ENCODE results near the gene APPL2. TPM values are rescaled to one million over a fixed set of nuclear protein-coding genes. Genes with fewer than 3 reads are reported as not detected.
A peak's percentile ranks its signal among the peaks of the same experiment; 100 is the strongest.

APPL2 gene, protein sequence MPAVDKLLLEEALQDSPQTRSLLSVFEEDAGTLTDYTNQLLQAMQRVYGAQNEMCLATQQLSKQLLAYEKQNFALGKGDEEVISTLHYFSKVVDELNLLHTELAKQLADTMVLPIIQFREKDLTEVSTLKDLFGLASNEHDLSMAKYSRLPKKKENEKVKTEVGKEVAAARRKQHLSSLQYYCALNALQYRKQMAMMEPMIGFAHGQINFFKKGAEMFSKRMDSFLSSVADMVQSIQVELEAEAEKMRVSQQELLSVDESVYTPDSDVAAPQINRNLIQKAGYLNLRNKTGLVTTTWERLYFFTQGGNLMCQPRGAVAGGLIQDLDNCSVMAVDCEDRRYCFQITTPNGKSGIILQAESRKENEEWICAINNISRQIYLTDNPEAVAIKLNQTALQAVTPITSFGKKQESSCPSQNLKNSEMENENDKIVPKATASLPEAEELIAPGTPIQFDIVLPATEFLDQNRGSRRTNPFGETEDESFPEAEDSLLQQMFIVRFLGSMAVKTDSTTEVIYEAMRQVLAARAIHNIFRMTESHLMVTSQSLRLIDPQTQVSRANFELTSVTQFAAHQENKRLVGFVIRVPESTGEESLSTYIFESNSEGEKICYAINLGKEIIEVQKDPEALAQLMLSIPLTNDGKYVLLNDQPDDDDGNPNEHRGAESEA
- polyA plus RNA-seq (ENCODE audit: low read depth in 6 of 6): 10 to 100 TPM; 13.2 to 18.0 (median 14.7) TPM

DNA sequence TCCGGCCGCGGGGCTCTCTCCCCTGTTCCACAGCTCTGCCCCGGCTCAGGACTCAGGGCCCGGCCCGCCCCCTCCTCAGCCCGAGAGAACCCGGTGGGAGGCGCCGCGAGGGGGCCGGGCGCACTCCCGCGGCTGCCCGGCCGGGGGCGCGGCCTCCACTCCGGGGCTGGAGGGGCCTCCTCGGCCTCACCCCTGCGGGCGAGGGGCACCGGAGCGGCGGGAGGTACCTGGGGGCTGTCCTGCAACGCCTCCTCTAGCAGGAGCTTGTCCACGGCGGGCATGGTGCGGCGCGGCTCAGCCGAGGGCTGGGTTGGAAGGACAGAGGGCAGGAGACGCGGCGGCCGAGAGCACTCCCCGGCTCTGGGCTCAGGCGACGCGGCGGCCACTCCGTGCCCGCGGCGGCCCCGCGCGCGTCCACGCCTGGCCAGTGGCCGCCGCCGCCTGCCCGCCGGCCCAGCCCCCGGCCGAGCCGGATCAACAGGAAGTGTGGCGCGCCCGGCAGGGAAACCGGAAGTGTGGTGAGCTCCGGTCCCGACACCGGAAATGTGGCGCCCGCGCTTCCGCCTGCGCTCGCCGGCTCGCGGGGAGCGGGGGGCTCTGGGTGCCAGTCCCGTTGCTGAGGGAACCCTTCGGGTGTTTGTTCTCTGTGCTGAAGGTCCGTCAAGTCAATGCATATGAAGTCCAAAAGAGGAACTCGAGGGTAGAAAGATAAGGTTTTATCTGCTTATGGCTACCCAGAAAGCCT, at the start of gene APPL2:
Gene APPL2, minus strand, starts transcription at position 443 of the 745 bp plus-strand sequence. Its CDS starts 162 bp downstream, at position 281.
- Mint-ChIP-seq H3K9me3 (no peaks in the 10 kb centered on the region), H3K36me3 (no peaks in the 10 kb centered on the region), H3K27ac (peak within 1 kb of the TSS in 5 of 6 donors; percentile 96 to 99 (median 96))

DNA sequence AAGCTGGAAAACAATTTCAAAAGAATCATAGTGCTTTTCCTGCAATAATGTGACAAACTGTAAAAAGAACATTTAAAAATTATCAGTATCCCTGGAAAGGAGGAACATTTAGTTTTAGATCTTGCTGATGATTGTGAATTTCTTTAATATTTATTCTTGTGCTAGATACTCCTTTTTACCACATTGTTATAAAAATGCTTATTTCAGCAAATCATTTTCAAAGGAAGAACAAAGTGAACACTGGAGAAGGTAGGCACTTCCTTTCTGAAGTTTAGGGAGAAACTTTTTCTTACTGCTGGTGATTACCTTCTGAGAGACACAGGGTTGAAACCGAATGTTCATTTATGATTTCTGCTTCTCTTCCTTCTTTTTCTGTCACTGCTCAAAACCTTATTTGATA, 49.4 kb upstream of the APPL2 start:
- ATAC-seq (ENCODE audit: low read depth in 2 of 2) (no peak), DNase-seq (no peak)
- Mint-ChIP-seq H3K27ac (no peak overlapping the region), H3K36me3 (no peaks in the 10 kb centered on the region), H3K9me3 (peaks cover 0 to 9% (median 2%) of the 10 kb centered on the region in 7 donors), H3K4me3 (no peak overlapping the region), H3K27me3 (peaks cover 8 to 20% (median 13%) of the 10 kb centered on the region in 3 donors), H3K4me1 (no peaks in the 10 kb centered on the region)

More for the DNA sequence above, at the start of gene APPL2:
- peak; percentile 86 to 91 for ATAC-seq (ENCODE audit: low read depth in 2 of 2)
- no peaks in the 10 kb centered on the region for H3K27me3 Mint-ChIP-seq
- DNase-seq: peak; percentile 82
- peaks cover 34 to 45% (median 44%) of the 10 kb centered on the region in 3 donors for H3K4me1 Mint-ChIP-seq
- H3K4me3 Mint-ChIP-seq: peak within 1 kb of the TSS in 7 of 8 donors; percentile 82 to 94 (median 91)

GRCh38 chr12:105281694-105282049, 45.7 kb upstream of the APPL2 start:
- H3K4me3 Mint-ChIP-seq: no peak overlapping the region
- no peaks in the 10 kb centered on the region for H3K36me3 Mint-ChIP-seq
- H3K9me3 Mint-ChIP-seq: peaks cover 0 to 9% (median 2%) of the 10 kb centered on the region in 7 donors
- ATAC-seq (ENCODE audit: low read depth in 2 of 2) (no peak), DNase-seq (no peak)
- H3K27ac Mint-ChIP-seq: no peak overlapping the region
- peaks cover 8 to 20% (median 13%) of the 10 kb centered on the region in 3 donors for H3K27me3 Mint-ChIP-seq
- H3K4me1 Mint-ChIP-seq: no peaks in the 10 kb centered on the region

- no peak for ATAC-seq (ENCODE audit: low read depth in 2 of 2)
- no peak for DNase-seq
- H3K9me3 Mint-ChIP-seq: peaks cover 0 to 7% (median 2%) of the 10 kb centered on the region in 7 donors
- H3K4me3 Mint-ChIP-seq: no peak overlapping the region
- peaks cover 6 to 18% (median 13%) of the 10 kb centered on the region in 3 donors for H3K27me3 Mint-ChIP-seq
- no peak overlapping the region for H3K27ac Mint-ChIP-seq
- no peaks in the 10 kb centered on the region for H3K4me1 Mint-ChIP-seq
- no peaks in the 10 kb centered on the region for H3K36me3 Mint-ChIP-seq
Observed at GRCh38 chr12:105280966-105281693, 45.2 kb upstream of the APPL2 start.

- H3K4me3 Mint-ChIP-seq: no peak overlapping the region
- no peak overlapping the region for H3K27ac Mint-ChIP-seq
- ATAC-seq (ENCODE audit: low read depth in 2 of 2) (peak in 1 of 2 donors; percentile 53), DNase-seq (peak; percentile 16)
- H3K36me3 Mint-ChIP-seq: no peaks in the 10 kb centered on the region
- peaks cover 0 to 2% (median 0%) of the 10 kb centered on the region in 7 donors for H3K9me3 Mint-ChIP-seq
- H3K27me3 Mint-ChIP-seq: peaks cover 5 to 12% (median 12%) of the 10 kb centered on the region in 3 donors
- H3K4me1 Mint-ChIP-seq: no peaks in the 10 kb centered on the region
Observed at GRCh38 chr12:105279460-105280056, 43.6 kb upstream of the APPL2 start.

DNA sequence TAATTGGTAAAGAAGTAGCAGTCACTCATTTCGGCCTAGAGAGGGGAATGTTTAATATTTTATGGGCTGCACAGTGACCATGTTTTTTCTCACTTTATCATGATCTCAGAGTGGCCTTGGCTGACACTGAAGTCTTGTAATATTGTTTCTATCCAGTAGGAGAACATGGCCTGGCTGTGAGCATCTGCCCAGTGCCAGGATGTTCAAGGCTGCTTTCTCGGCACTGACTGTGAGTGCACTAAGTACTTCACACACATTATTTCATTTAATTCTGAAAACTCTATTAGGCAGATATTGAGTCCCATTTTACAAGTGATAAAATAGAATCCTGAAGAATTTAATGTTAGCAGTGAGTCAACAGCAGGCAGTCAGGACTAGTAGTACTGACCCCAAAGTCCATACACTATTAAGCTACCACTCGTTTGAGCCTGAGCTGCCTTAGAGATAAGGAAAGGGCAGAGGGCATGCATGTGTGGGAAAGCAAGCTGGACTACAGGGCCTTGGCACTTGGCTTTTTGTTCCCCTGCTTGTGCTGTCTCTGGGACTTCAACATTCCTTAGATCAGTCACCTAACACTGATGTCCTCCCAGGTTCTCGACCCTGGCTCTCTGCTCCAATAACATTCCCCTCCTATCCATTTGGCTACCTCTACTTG, 42.2 kb upstream of the APPL2 start:
- DNase-seq (no peak), ATAC-seq (ENCODE audit: low read depth in 2 of 2) (peak in 1 of 2 donors; percentile 28)
- H3K4me3 Mint-ChIP-seq: no peak overlapping the region
- no peaks in the 10 kb centered on the region for H3K9me3 Mint-ChIP-seq
- no peaks in the 10 kb centered on the region for H3K27me3 Mint-ChIP-seq
- H3K36me3 Mint-ChIP-seq: no peaks in the 10 kb centered on the region
- peak overlapping the region in 1 of 6 donors; percentile 16 for H3K27ac Mint-ChIP-seq
- no peaks in the 10 kb centered on the region for H3K4me1 Mint-ChIP-seq

DNA sequence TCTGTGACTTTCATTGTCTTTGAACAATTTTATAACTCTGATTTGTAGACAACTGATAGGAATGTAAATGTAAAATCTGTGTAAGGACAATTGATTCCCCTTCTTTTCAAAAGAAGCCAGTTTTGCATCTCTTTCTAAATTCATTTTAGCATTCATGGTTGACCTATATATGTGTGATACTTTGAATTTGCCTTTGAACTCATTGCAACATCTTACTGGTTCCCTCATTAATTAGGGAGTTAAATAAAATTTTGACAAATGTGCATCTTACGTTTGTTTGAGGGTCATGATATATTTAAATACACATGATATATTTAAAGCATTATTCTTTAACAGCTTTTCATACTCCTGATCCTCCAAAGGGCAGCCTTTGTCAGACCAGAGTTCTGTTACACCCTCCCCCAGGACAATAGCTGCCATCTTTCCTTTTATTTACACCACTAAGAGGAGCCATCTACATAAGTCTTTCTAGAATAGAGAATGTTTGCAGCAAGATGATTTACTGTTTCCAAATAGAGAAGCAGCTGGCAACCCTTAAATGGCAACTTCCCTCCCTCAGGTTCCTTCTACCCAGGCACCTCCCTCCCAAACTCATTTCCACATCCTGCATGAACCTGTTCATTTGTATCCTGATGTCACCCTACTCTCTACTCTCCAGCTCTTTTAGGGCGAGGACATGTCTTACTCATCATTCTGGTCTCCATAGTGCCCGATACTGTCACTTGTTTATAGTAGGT, 40.2 kb upstream of the APPL2 start:
- Mint-ChIP-seq H3K36me3 (no peaks in the 10 kb centered on the region), H3K4me3 (no peak overlapping the region), H3K27me3 (peaks cover 0 to 8% (median 6%) of the 10 kb centered on the region in 3 donors), H3K9me3 (no peaks in the 10 kb centered on the region), H3K4me1 (no peaks in the 10 kb centered on the region), H3K27ac (no peak overlapping the region)
- DNase-seq (no peak), ATAC-seq (ENCODE audit: low read depth in 2 of 2) (no peak)

- Mint-ChIP-seq H3K4me1 (no peaks in the 10 kb centered on the region), H3K27me3 (peaks cover 0 to 8% (median 6%) of the 10 kb centered on the region in 3 donors), H3K4me3 (no peak overlapping the region), H3K36me3 (no peaks in the 10 kb centered on the region), H3K27ac (peak overlapping the region in 1 of 6 donors; percentile 49), H3K9me3 (no peaks in the 10 kb centered on the region)
- no peak for ATAC-seq (ENCODE audit: low read depth in 2 of 2)
- no peak for DNase-seq
Observed at GRCh38 chr12:105274571-105274970, 38.6 kb upstream of the APPL2 start.

DNA sequence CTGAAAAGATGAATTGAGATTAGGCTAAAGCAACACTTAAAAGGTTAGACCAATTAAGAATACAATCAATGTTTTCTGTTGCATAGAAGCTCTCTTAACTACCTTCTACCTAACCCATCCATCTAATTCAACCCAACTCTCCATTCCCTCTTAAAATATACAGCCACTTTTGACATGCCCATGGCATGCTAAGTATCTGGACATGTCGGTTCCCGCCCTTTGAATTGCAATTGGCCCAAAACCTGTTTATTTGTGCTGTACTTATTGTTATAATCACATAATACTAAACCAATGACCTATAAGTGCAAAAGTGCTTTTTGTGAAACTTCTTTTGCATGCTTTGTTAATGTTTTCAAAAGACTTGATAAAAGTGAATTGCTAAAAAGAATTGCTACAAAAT, 37.6 kb upstream of the APPL2 start:
- Mint-ChIP-seq H3K36me3 (no peaks in the 10 kb centered on the region), H3K9me3 (no peaks in the 10 kb centered on the region), H3K27me3 (peaks cover 0 to 8% (median 6%) of the 10 kb centered on the region in 3 donors), H3K4me3 (no peak overlapping the region), H3K27ac (no peak overlapping the region), H3K4me1 (no peaks in the 10 kb centered on the region)
- no peak for DNase-seq
- ATAC-seq (ENCODE audit: low read depth in 2 of 2): no peak

DNA sequence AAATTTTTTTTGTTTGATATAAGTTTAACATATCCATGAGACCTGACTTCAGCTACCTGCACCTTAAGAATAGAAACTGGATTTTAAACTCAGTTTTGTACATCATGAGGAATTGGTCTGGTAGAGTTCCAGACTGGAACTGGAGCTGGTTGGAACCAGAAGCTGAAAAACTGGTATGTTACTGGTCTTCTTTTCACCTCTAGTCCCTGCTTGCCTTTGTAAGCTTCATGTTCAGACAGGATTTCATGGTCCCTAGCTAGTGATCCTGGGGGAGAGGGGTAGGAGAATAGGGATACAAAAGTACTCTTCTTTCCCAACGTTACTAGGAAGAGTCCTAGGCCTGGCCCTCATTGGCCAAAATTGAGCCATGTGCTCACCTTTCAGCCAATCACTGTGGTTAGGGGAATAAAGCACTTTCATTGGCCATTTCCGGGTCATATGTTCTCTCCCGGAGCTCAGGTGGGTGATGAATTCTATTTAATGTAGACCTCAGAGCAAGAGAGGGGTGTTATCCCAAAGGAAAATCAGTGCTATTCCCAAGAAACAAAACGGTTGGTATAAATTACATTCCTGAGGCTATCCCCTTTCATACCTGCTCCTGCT, 36.9 kb upstream of the APPL2 start:
- DNase-seq (no peak), ATAC-seq (ENCODE audit: low read depth in 2 of 2) (no peak)
- Mint-ChIP-seq H3K27me3 (peaks cover 0 to 8% (median 8%) of the 10 kb centered on the region in 3 donors), H3K9me3 (no peaks in the 10 kb centered on the region), H3K27ac (no peak overlapping the region), H3K36me3 (no peaks in the 10 kb centered on the region), H3K4me3 (no peak overlapping the region), H3K4me1 (no peaks in the 10 kb centered on the region)

- H3K9me3 Mint-ChIP-seq: no peaks in the 10 kb centered on the region
- peak overlapping the region in 1 of 8 donors; percentile 60 for H3K4me3 Mint-ChIP-seq
- no peak overlapping the region for H3K27ac Mint-ChIP-seq
- no peak for ATAC-seq (ENCODE audit: low read depth in 2 of 2)
- H3K27me3 Mint-ChIP-seq: peaks cover 0 to 10% (median 8%) of the 10 kb centered on the region in 3 donors
- no peaks in the 10 kb centered on the region for H3K36me3 Mint-ChIP-seq
- H3K4me1 Mint-ChIP-seq: no peaks in the 10 kb centered on the region
- no peak for DNase-seq
Observed at GRCh38 chr12:105272152-105272551, 36.2 kb upstream of the APPL2 start.

All from naive B cell (primary cell).